Measurements from ENCODE around the gene OR5F1.

The OR5F1 gene

DNA sequence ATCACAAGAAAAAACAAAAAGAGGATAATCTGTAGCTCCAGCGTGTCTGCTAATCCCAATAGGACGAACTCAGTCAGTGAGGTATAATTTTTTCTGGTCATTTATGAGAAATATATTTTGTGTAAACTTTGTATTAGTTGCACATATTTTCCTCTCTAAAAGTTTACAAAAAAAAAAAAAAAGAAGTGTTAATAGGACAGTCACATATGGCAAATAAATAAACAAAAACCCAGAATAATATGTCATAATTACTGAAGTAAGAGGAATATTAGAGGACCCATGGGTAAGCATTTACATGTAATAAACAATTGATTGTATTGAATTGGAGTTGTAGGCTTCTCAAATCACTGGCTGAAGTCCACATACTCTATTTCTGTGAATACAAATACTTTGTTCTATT lies at the start of gene OR5F1:
TSS of gene OR5F1 (minus strand) at position 101 of the 400 bp plus-strand sequence. CDS start at position 101, 0 bp downstream.
- no peak for DNase-seq

DNA sequence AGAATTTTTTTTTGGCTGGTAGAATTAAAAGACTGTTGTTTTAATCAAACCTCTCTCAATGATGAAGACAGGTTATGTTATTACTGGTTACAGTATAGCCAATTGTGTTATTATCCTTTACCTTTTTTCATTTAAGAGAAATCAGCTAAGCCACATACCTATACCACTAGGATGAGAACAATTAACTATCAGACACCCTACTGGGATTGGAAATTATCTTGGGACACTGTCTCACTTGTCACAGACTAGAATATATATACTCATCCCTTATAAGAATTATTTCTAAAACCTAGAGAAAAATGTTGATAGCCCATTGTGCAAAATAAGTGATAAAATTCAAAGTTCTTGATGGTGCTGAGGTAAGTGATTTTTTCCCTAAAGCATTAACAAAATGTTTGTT lies 32.9 kb upstream of the OR5F1 start, which contains the start of gene OR5AS1:
TSS of gene OR5AS1 (plus strand) at position 301 of the 400 bp plus-strand sequence. CDS start 2,765 bp downstream, outside the sequence.
- no peak for DNase-seq

DNA sequence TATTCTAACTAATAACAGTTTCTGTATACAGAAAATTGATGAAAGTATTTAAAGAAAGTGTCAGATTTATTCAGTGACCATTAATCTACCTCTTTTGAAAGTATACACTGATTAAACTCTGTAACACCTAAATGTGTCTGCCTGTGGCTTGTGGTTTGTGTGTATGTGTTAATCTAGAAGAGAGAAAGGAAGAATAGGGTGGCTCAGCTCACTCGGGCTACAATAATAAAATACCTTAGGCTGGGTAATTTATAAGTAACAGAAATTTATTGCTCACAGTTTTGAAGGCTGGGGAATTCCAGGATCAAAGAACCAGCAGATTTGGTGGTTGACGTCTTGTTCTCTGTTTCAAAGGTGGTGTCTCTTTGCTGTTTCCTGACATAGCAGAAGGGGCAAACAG lies 19.4 kb upstream of the OR5F1 start:
- DNase-seq = no peak

DNA sequence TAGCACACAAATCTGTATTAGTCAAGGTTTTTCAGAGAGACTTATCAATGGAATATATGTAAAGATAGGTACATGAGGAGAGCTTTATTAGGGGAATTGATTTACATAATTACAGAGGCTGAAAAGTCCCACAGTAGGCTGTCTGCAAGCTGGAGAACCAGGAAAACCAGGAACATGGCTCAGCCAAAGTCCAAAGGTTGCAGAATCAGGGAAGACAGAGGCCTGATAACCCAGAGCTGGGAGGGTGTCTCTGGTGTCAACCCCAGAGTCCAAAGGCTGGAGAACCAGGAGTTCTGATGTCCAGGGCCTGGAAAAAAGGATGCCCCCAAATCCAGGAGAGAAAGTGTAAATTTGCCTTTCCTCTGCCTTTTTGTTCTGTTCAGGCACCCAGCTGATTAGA lies 16.3 kb upstream of the OR5F1 start:
- DNase-seq = no peak

DNA sequence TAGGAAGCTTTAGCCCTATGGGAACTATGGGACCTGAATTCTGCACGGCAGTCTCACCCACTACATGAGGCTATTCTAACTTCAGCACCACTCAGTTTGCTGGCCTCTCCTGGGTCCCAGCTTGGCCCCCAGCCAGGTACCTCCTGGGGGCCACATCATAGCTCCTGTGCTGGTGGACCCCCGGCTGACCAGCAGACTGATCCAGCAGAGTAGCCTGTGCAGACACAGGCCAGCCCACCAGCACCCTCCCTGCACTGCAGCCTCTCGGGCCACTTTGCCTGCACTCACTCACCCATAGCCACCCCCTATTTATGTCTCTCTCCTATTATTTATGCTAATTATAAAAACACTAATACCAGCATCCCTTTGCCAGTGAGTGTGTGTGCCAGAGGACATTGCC lies 23.5 kb downstream of the OR5F1 start:
- no peak for DNase-seq

DNA sequence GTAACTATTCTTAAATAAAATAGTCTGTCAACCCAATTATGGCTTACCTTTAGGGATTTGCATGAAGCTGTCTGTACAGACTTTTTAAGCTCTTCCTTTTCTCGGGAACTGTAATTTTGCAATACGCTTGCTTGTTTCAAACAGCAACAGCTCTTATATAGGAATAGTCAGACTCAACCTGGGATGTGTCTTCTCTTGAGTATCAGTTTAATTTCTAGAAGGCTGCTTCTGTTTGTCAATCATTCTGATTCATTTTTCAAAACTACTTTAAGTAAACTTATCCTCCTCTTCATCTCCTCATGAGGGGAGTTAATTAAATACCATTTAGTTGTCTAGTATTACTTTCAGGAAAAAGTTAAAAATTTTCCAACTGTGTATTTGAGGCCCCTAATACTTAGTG lies 24.6 kb downstream of the OR5F1 start, which contains the start of gene OR10AG1:
TSS of gene OR10AG1 (minus strand) at position 101 of the 400 bp plus-strand sequence. CDS start at position 63, 38 bp downstream.
- DNase-seq = no peak

DNA sequence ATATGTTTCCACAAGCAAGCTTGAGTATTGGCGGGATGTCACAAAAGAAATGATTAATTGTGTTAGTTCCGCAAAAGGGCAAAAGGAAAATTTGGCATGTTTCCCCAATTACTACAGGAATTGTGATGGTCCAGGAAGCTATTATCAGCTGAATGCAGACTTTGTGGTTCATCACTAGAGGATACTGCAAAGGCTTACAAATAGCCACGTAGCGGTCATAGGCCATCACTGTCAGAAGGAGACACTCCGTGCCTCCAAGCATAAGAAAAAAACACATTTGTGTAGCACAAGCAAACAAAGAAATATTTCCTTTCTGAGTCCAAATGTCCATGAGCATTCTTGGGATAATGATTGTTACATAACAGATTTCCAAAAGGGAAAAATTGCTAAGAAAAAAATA lies 26.5 kb downstream of the OR5F1 start:
- DNase-seq = no peak

DNA sequence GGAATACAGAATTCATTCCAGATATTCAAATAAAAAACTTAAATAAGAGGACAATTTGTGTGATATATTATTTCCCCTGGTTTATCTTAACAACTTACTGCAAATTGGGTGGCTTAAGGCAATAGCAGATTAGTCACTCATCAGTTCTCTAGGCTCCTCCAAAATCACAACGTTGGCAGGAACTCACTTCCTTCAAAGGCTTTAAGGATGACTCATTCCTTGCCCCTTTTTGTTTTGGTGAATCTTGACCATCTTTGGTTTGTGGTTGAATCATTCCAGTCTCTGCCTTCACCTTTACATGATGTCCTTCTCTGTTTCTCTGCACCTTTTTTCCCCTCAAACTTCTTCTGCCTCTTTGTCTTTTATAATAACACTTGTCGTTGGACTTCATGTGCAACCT lies 28.0 kb downstream of the OR5F1 start:
- no peak for DNase-seq

DNA sequence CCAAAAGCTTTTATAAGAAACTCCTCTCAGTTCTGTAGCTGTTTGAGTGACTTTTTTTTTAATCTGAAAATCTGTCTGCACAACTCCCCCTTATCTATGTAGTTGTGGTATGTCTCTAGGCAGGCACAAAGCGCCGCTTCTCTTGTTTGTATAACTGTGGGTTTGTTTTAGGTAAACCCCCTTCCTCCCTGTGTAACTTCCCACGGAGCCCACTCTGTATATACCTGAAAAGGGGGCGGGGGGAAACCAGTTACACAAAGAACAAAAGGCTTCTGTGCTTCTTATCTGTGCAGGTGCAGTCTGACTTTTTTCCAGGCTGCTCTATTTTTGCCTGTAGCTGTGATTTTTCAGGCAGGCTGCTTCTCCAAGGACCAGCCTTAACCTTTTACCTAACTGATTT lies 37.9 kb downstream of the OR5F1 start:
- DNase-seq = no peak

DNA sequence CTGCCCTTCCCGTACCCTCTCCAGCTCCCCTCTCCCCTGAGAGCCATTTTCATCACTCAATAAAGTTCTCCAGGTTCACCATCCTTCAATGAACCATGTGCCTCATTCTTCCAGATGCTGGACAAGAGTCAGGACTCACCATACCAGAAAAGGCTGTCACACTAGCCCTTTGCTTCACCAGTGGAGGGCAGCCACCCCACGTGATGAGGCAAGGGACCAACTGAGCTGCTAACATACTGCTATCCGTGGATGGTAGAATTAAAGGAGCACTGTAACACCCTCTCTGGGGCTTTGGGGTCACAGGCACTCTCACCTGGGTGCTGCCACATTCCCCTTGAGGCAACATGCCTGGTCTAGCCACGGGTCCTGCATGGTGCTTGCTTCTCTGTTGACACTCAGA lies 45.1 kb downstream of the OR5F1 start:
- no peak for DNase-seq

Measured in NCI-H1436 treated with DMSO at 0.1 percent for 48 hours (cell line).